Measurements from ENCODE around the gene ICAM3. TPM values are rescaled to one million over a fixed set of nuclear protein-coding genes. Genes with fewer than 3 reads are reported as not detected.

The ICAM3 gene
- total RNA-seq, 2 experiments from 2014 or later: 87.5 to 89.4 TPM

- ChIA-PET CTCF (interaction anchor here (0.6 to 6.2 kb wide), 9 partner anchors 8 to 102 kb away, joined by 3 to 47 read pairs (median 4); partner anchors contain the start of gene ICAM1), POLR2A (interaction anchor here (1.0 to 6.0 kb wide), 3 partner anchors 9 to 92 kb away, joined by 4 to 45 read pairs (median 12); partner anchors contain the start of genes ICAM1 and TYK2)
Measured at GRCh38 chr19:10288662-10289166, 50.7 kb downstream of the ICAM3 start.

GRCh38 chr19:10286803-10287737, 52.4 kb downstream of the ICAM3 start, which contains the start of gene ICAM4:
TSS of gene ICAM4 (plus strand) at chr19:10286955. CDS start at chr19:10287013, 58 bp downstream.
- ChIA-PET POLR2A (interaction anchor here (0.7 to 6.0 kb wide), 3 partner anchors 16 to 94 kb away, joined by 3 to 45 read pairs (median 6); partner anchors contain the start of genes ICAM1 and TYK2), CTCF (interaction anchor here (0.5 to 6.2 kb wide), 6 partner anchors 17 to 167 kb away, joined by 3 to 47 read pairs (median 6); partner anchors contain the start of gene ICAM1)

- CTCF ChIA-PET: interaction anchor here (0.9 to 6.2 kb wide), 3 partner anchors 15 to 131 kb away, joined by 3 to 47 read pairs (median 7); partner anchors contain the start of gene ICAM1
- POLR2A ChIA-PET: interaction anchor here (6.0 kb wide), 1 partner anchor 14 kb away, joined by 45 read pairs; the partner anchor contains the start of gene ICAM1
Measured at GRCh38 chr19:10285393-10285792, 54.0 kb downstream of the ICAM3 start.

GRCh38 chr19:10284960-10285278, 54.5 kb downstream of the ICAM3 start:
- POLR2A ChIA-PET: interaction anchor here (6.0 kb wide), 1 partner anchor 14 kb away, joined by 45 read pairs; the partner anchor contains the start of gene ICAM1

GRCh38 chr19:10284065-10284959, 55.1 kb downstream of the ICAM3 start:
- POLR2A ChIA-PET: interaction anchor here (6.0 kb wide), 1 partner anchor 13 kb away, joined by 45 read pairs; the partner anchor contains the start of gene ICAM1
- CTCF ChIA-PET: interaction anchor here (1.6 to 6.2 kb wide), 3 partner anchors 13 to 25 kb away, joined by 5 to 47 read pairs (median 8); partner anchors contain the start of gene ICAM1

More at GRCh38 chr19:10284960-10285278, 54.5 kb downstream of the ICAM3 start:
- CTCF ChIA-PET: interaction anchor here (1.6 to 6.2 kb wide), 2 partner anchors 15 to 26 kb away, joined by 5 to 47 read pairs; partner anchors contain the start of gene ICAM1

Other genes starting within 250 kb of the ICAM3 start
- 10 to 100 TPM; 10.2 to 11.5 TPM for gene ANGPTL6, start 236.9 kb downstream of the ICAM3 start, total RNA-seq
- 100 to 1,000 TPM; 294 to 298 TPM for gene PPAN, start 233.3 kb downstream of the ICAM3 start, total RNA-seq
- 10 to 100 TPM; 68.6 to 68.9 TPM for gene P2RY11, start 227.9 kb downstream of the ICAM3 start, total RNA-seq
- gene EIF3G, start 219.7 kb downstream of the ICAM3 start, total RNA-seq: 100 to 1,000 TPM; 311 to 312 TPM
- gene DNMT1, start 144.7 kb downstream of the ICAM3 start, total RNA-seq: 100 to 1,000 TPM; 345 to 355 TPM
- gene S1PR2, start 108.3 kb downstream of the ICAM3 start, total RNA-seq: 10 to 100 TPM; 14.1 to 14.3 TPM
- 100 to 1,000 TPM; 157 to 161 TPM for gene MRPL4, start 87.4 kb downstream of the ICAM3 start, total RNA-seq
- 10 to 100 TPM; 57.2 to 57.8 TPM for gene ICAM1, start 68.5 kb downstream of the ICAM3 start, total RNA-seq
- gene ICAM4, start 52.7 kb downstream of the ICAM3 start, total RNA-seq: under 1 TPM; 0.36 to 0.91 TPM
- 1 to 10 TPM; 2.2 to 3.8 TPM for gene ICAM5, start 49.7 kb downstream of the ICAM3 start, total RNA-seq
- 1 to 10 TPM; 3.7 to 5.8 TPM for gene ZGLP1, start 29.8 kb downstream of the ICAM3 start, total RNA-seq
- gene FDX2, start 23.6 kb downstream of the ICAM3 start, total RNA-seq: 10 to 100 TPM; 23.8 to 27.2 TPM
- 100 to 1,000 TPM; 100 to 102 TPM for gene RAVER1, start 6.1 kb downstream of the ICAM3 start, total RNA-seq
- gene TYK2, start 40.9 kb upstream of the ICAM3 start, total RNA-seq: 100 to 1,000 TPM; 191 to 199 TPM
- 100 to 1,000 TPM; 294 TPM for gene CDC37, start 63.9 kb upstream of the ICAM3 start, total RNA-seq
- 10 to 100 TPM; 30.3 to 31.2 TPM for gene PDE4A, start 80.9 kb upstream of the ICAM3 start, total RNA-seq
- 10 to 100 TPM; 90.6 to 94.8 TPM for gene KEAP1, start 163.7 kb upstream of the ICAM3 start, total RNA-seq
- gene S1PR5, start 177.8 kb upstream of the ICAM3 start, total RNA-seq: 1 to 10 TPM in 1 of 2 experiments, under 1 TPM in 1; 0.46 to 1.1 TPM
- gene ATG4D, start 204.3 kb upstream of the ICAM3 start, total RNA-seq: 10 to 100 TPM; 34.5 to 36.8 TPM
- 10 to 100 TPM; 73.3 to 75.3 TPM for gene KRI1, start 226.4 kb upstream of the ICAM3 start, total RNA-seq
- 10 to 100 TPM; 35.0 to 35.9 TPM for gene CDKN2D, start 229.4 kb upstream of the ICAM3 start, total RNA-seq
- not detected for gene AP1M2, start 247.7 kb upstream of the ICAM3 start, total RNA-seq

Measured in activated CD8-positive, alpha-beta memory T cell treated with anti-CD3 and anti-CD28 coated beads for 36 hours (primary cell).